ENCODE results near the gene UBAP2L.

DNA sequence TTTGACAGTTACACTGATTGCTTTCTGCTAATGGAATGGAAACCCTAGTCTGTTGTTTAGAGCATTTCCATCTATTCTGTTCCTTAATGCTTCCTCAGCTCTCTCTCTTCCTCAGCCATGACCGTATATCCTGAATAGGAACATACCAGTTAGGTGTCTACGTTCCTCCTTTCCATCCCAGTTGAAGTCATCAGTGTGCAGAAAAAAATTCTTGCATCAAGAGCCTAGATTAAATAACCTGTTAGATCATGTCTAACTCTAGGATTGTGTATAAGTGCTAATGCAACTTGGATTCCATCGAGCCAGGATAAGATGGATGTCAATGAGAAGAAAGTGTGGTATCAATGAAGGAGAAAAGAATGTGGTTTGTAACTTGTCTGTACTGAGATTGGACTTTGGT is 18.7 kb downstream of the UBAP2L start:
- no peak for TF ChIP-seq EZH2 (IDR thresholded peaks at IDR 0.05; ENCODE audit: insufficient read depth, poor library complexity, severe bottlenecking)
- TF ChIP-seq EZH2phosphoT487 (IDR thresholded peaks at IDR 0.05; ENCODE audit: insufficient read depth, low read depth): no peak
